ENCODE data around the gene POMT2.

DNA sequence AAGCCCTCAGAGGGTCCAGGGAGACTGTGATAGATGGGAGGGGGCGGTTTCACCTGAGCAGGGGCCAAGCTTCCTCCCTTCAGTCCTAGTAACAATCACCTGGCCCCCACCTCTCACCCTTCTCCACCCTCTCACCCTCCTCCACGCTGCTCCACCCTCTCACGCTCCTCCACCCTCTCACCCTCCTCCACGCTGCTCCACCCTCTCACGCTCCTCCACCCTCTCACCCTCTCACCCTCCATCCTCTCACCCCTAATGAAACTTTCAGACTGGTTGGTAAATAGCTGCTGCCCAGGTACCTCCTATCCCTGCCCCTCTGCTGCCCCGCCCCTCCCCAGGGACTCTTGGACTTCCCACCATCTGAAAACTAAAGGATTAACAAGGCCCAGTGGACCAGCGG, 83.9 kb downstream of the POMT2 start:
- TF ChIP-seq, protein P1, sequence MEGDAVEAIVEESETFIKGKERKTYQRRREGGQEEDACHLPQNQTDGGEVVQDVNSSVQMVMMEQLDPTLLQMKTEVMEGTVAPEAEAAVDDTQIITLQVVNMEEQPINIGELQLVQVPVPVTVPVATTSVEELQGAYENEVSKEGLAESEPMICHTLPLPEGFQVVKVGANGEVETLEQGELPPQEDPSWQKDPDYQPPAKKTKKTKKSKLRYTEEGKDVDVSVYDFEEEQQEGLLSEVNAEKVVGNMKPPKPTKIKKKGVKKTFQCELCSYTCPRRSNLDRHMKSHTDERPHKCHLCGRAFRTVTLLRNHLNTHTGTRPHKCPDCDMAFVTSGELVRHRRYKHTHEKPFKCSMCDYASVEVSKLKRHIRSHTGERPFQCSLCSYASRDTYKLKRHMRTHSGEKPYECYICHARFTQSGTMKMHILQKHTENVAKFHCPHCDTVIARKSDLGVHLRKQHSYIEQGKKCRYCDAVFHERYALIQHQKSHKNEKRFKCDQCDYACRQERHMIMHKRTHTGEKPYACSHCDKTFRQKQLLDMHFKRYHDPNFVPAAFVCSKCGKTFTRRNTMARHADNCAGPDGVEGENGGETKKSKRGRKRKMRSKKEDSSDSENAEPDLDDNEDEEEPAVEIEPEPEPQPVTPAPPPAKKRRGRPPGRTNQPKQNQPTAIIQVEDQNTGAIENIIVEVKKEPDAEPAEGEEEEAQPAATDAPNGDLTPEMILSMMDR (IDR thresholded peaks at IDR 0.05; ENCODE audit: low read length): no peak
- TF ChIP-seq EZH2 (IDR thresholded peaks at IDR 0.05; ENCODE audit: borderline replicate concordance, low read length): no peak
